ENCODE data around the gene PPM1F. TPM values are rescaled to one million over a fixed set of nuclear protein-coding genes. Genes with fewer than 3 reads are reported as not detected.

Gene PPM1F
- total and polyA plus RNA-seq, 10 of the 15 experiments (the other 5 are each of a cell fraction or from before 2014, with no cell fraction given): 0.55 to 26.3 (median 9.7) TPM

DNA sequence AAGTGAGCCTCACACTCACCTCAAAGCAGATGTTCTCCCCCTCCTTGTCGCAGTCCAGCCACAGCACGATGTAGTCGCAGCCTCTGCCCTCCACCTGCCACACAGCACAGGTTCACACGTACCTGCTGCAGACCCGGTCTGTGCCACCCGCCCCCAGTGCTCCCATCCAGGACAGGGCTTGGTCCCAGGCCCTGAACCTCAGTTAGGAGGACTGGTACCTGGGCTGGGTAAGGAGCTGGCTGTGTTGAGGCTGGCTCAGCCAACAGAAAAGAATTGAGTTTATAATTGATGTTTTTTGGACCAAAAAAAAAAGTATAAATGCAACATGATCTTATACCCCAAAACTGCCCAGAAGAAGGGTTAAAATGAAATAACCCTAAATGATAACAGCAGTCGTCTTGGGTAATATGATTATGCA is 19.2 kb upstream of the PPM1F start:
- WGBS (ENCODE audit: insufficient coverage, insufficient replicate concordance, low lambda C conversion rate, missing lambda C conversion rate): 58% methylated on average over 7 of the region's 7 CpGs
- Histone ChIP-seq H3K27ac (ENCODE audit: control insufficient read depth, insufficient read depth) (no peak overlapping the region), H4K20me1 (ENCODE audit: control insufficient read depth, insufficient read depth) (no peaks in the 10 kb centered on the region), H2AFZ (ENCODE audit: control insufficient read depth, low read depth, low read length) (no peak overlapping the region), H3K4me1 (ENCODE audit: control insufficient read depth, insufficient read depth, low read length) (no peaks in the 10 kb centered on the region; the same call in 1 of the 2 replicates), H3K9ac (ENCODE audit: control insufficient read depth, insufficient read depth, low read length) (no peak overlapping the region), H3K36me3 (ENCODE audit: control insufficient read depth in 2 of 2, insufficient read depth in 2 of 2, low read length in 1 of 2) (peaks cover 24 to 30% of the 10 kb centered on the region in 2 experiments), H3K4me2 (ENCODE audit: control insufficient read depth, insufficient read depth) (no peak overlapping the region), H3K4me3 (no peak overlapping the region), H3K9me3 (replicated peaks; ENCODE audit: control insufficient read depth, insufficient read depth, low read length) (no peaks in the 10 kb centered on the region), H3K79me2 (ENCODE audit: control insufficient read depth, insufficient read depth, low read length) (no peaks in the 10 kb centered on the region), H3K27me3 (replicated peaks in 1 of 2; ENCODE audit: control insufficient read depth in 2 of 2, insufficient read depth in 2 of 2, low read length in 1 of 2) (no peaks in the 10 kb centered on the region)
- SMC1A ChIA-PET (ENCODE audit: uncharacterized antibody, unreplicated experiment): interaction anchor here (1.0 to 2.2 kb wide), 6 partner anchors 10 to 984 kb away, joined by 3 to 10 read pairs (median 6); partner anchors contain the start of gene TOP3B
- no peak for FAIRE-seq
- in situ Hi-C loops (cut with MboI): no loop called here
- CTCF ChIA-PET: interaction anchor here (0.6 to 3.2 kb wide), 39 partner anchors 10 to 1163 kb away, joined by 3 to 47 read pairs (median 4); partner anchors contain the start of gene TOP3B
- RAD21 ChIA-PET (ENCODE audit: unreplicated experiment): interaction anchor here (0.8 to 1.8 kb wide), 9 partner anchors 58 to 1157 kb away, joined by 3 to 9 read pairs (median 4); no protein-coding TSS in a partner anchor
- ATAC-seq: no peak
- intact Hi-C loops (cut with micrococcal nuclease; ENCODE audit: unreplicated experiment): loop anchor here (5.0 kb wide), 1 partner anchor 985 kb away; no protein-coding TSS in a partner anchor
- POLR2A ChIA-PET: interaction anchor here (1.3 kb wide), 1 partner anchor 10 kb away, joined by 3 read pairs; no protein-coding TSS in a partner anchor
- TF ChIP-seq SRF (IDR thresholded peaks at IDR 0.05; ENCODE audit: low read depth in 2 of 2, low read length in 2 of 2) (no peak), POLR2A (IDR thresholded peaks at IDR 0.05; ENCODE audit: low read depth, low read length) (0 out of 2 replicates have a peak, but pooled peaks have one; percentile 10), ZBED1 (IDR thresholded peaks at IDR 0.05; ENCODE audit: borderline replicate concordance) (no peak), ETV6 (conservative IDR thresholded peaks at IDR 0.05 in 1 of 2, IDR thresholded peaks at IDR 0.05 in 1 of 2; ENCODE audit: borderline replicate concordance in 1 of 2, low read depth in 1 of 2) (no peak)
- TF ChIP-seq, protein P1, sequence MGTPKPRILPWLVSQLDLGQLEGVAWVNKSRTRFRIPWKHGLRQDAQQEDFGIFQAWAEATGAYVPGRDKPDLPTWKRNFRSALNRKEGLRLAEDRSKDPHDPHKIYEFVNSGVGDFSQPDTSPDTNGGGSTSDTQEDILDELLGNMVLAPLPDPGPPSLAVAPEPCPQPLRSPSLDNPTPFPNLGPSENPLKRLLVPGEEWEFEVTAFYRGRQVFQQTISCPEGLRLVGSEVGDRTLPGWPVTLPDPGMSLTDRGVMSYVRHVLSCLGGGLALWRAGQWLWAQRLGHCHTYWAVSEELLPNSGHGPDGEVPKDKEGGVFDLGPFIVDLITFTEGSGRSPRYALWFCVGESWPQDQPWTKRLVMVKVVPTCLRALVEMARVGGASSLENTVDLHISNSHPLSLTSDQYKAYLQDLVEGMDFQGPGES (IDR thresholded peaks at IDR 0.05): no peak
- BruUV-seq (replicated peaks): no TSS peak
- no peak for DNase-seq (ENCODE audit: low read depth, low spot score)

Measured in GM12878 (cell line).